ENCODE measurements around the gene ACSM6.

- TF ChIP-seq CTCF (conservative IDR thresholded peaks at IDR 0.05; ENCODE audit: low read length) = no peak
- no peak for TF ChIP-seq EZH2phosphoT487 (IDR thresholded peaks at IDR 0.05; ENCODE audit: borderline replicate concordance, low read depth, low read length)
Observed at GRCh38 chr10:95275726-95276366, 81.8 kb downstream of the ACSM6 start.

Data from OCI-LY7 (cell line).